Measurements from ENCODE around the gene SPATA6.

DNA sequence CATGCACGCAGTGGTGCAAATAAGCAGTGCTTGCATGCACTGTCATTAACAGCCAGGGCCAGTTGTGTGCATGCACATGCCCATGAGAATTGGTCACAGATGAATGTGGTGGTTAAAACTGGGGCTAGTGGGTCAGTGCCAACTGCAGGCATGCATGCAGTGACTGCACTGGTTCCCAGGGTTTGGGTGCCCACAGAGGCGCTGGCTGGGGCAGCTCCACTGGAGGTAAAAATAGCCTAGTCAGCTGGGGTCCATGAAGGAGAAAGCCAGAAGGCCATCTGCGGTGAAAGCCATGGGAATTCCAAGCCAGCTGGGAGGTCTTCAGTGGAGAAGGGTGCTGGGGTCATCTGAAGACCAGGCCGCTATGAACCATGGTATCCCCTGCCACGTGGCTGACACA is 179.3 kb downstream of the SPATA6 start:
- no peak for TF ChIP-seq FOXM1 (IDR thresholded peaks at IDR 0.05; ENCODE audit: borderline replicate concordance)
- TF ChIP-seq ARNT (IDR thresholded peaks at IDR 0.05), result no peak
- no peak for TF ChIP-seq FOXK2 (IDR thresholded peaks at IDR 0.05)
- no peak for TF ChIP-seq FOXA1 (IDR thresholded peaks at IDR 0.05)
- TF ChIP-seq LEF1 (IDR thresholded peaks at IDR 0.05; ENCODE audit: borderline replicate concordance), result no peak

Data from HEK293T (cell line).